ENCODE measurements around the gene HDAC6. TPM values are rescaled to one million over a fixed set of nuclear protein-coding genes. Genes with fewer than 3 reads are reported as not detected.
"Not testable (repeated sequence)": the region's sequence is repeated elsewhere in the genome, so short reads cannot be mapped to it uniquely, and the experiment has no call there.

HDAC6 gene
- polyA plus RNA-seq, 6 donors from 2014 or later = 11.9 to 26.6 (median 21.2) TPM

DNA sequence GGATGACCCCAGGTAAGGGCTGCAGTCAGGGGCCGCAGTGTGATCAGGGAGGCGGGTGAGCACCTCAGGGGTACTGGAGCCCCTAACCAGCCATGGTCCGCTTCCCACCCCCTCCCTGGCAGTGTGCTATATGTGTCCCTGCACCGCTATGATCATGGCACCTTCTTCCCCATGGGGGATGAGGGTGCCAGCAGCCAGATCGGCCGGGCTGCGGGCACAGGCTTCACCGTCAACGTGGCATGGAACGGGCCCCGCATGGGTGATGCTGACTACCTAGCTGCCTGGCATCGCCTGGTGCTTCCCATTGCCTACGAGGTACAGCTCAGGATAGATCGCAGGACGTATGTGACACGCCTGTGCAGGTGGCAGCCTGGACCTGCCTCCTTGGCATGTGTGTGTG is 16.2 kb downstream of the HDAC6 start:
- Mint-ChIP-seq H3K9me3 (peaks cover 0 to 1% (median 0%) of the 10 kb centered on the region in 7 donors), H3K27me3 (no peaks in the 10 kb centered on the region), H3K36me3 (peaks cover 0 to 8% of the 10 kb centered on the region in 2 donors), H3K4me1 (no peaks in the 10 kb centered on the region), H3K4me3 (no peak overlapping the region), H3K27ac (no peak overlapping the region)
- ATAC-seq (ENCODE audit: low read depth in 2 of 2) (no peak), DNase-seq (no peak)

GRCh38 chrX:48818866-48819265 is 17.0 kb downstream of the HDAC6 start:
- peaks cover 0 to 9% of the 10 kb centered on the region in 2 donors for H3K36me3 Mint-ChIP-seq

GRCh38 chrX:48819394-48819793 is 17.5 kb downstream of the HDAC6 start:
- H3K27ac Mint-ChIP-seq; ATAC-seq (ENCODE audit: low read depth in 2 of 2); H3K9me3 Mint-ChIP-seq; H3K27me3 Mint-ChIP-seq; DNase-seq; H3K4me3 Mint-ChIP-seq; H3K4me1 Mint-ChIP-seq: not testable (repeated sequence)
- H3K36me3 Mint-ChIP-seq = peaks cover 0 to 14% of the 10 kb centered on the region in 2 donors

More at GRCh38 chrX:48818866-48819265, 17.0 kb downstream of the HDAC6 start:
- ATAC-seq (ENCODE audit: low read depth in 2 of 2) (no peak), DNase-seq (no peak)
- Mint-ChIP-seq H3K27me3 (no peaks in the 10 kb centered on the region), H3K4me3 (no peak overlapping the region), H3K4me1 (no peaks in the 10 kb centered on the region), H3K9me3 (peaks cover 0 to 1% (median 0%) of the 10 kb centered on the region in 7 donors), H3K27ac (peak overlapping the region in 1 of 6 donors; percentile 92)

- H3K4me3 Mint-ChIP-seq = no peak overlapping the region
- H3K9me3 Mint-ChIP-seq = peaks cover 0 to 4% (median 0%) of the 10 kb centered on the region in 7 donors
- H3K27me3 Mint-ChIP-seq = peaks cover 3 to 10% (median 9%) of the 10 kb centered on the region in 3 donors
- no peak for ATAC-seq (ENCODE audit: low read depth in 2 of 2)
- H3K27ac Mint-ChIP-seq = no peak overlapping the region
- H3K36me3 Mint-ChIP-seq = peaks cover 0 to 21% of the 10 kb centered on the region in 2 donors
- peaks cover 5 to 9% (median 6%) of the 10 kb centered on the region in 3 donors for H3K4me1 Mint-ChIP-seq
- DNase-seq = no peak
These were observed 21.2 kb downstream of the HDAC6 start for GRCh38 chrX:48823053-48823452.

DNA sequence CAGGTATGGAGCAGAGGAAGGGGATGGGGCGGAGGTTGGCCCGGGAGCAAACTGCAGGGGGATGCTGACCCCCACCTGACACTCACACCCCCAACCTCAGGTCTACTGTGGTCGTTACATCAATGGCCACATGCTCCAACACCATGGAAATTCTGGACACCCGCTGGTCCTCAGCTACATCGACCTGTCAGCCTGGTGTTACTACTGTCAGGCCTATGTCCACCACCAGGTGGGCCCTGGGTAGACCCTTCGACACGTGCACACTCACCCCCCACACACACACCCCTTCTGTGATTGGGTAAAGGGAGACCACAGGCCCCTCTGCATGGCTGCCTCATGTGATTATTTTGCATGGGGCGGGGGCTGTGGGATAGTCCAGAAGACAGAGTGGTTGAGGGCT is 22.2 kb downstream of the HDAC6 start:
- no peak for ATAC-seq (ENCODE audit: low read depth in 2 of 2)

DNA sequence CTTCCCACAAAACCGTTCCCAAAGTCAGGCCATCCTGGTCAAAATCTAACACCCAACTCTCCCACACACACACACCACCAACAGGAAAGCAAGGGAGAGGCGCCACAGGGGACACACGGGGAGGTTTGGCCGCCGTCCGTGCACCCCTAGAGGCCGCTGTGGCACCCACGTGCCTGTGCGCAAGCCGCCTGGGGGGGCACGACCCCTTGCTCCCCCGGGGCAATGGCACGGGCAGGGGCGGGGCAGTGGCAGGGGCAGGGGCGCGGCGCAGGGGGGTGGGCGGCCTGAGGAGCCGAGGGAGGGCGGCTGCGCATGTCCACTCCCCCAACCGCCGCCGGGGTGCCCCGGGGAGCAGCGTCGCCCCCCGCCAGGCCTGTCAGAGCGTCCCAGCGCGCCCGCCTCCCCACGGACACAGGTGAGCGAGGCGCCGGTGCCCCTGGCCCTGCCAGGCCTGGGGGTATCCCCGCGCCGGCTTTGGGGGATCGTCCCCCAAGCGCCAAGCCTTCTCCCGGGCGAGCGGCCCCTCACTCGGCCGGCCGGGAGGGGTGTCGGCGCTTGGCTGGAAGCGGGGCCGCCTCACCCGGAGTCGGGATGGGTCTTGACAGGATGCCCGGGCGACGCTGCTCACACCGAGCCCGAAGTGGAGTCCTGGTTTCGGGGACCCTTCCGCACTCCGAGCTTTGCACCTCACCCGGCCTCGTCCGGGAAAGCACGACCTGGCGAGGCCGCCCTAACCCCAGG is 24.4 kb downstream of the HDAC6 start, which contains the start of gene ERAS:
ERAS (plus strand) TSS at position 379 of the 741 bp plus-strand sequence. CDS start 2,611 bp downstream, outside the sequence.
- DNase-seq = no peak
- H3K36me3 Mint-ChIP-seq = peaks cover 0 to 14% of the 10 kb centered on the region in 2 donors
- ATAC-seq (ENCODE audit: low read depth in 2 of 2) = peak; percentile 64 to 68
- peaks cover 0 to 4% (median 0%) of the 10 kb centered on the region in 7 donors for H3K9me3 Mint-ChIP-seq
- peak within 1 kb of the TSS in 7 of 8 donors; percentile 56 to 85 (median 77) for H3K4me3 Mint-ChIP-seq
- H3K27ac Mint-ChIP-seq = no peak within 1 kb of the TSS
- peaks cover 5 to 9% (median 6%) of the 10 kb centered on the region in 3 donors for H3K4me1 Mint-ChIP-seq
- peaks cover 23 to 35% (median 29%) of the 10 kb centered on the region in 3 donors for H3K27me3 Mint-ChIP-seq

More for the DNA sequence above, 22.2 kb downstream of the HDAC6 start:
- Mint-ChIP-seq H3K9me3 (peaks cover 0 to 4% (median 0%) of the 10 kb centered on the region in 7 donors), H3K36me3 (peaks cover 0 to 21% of the 10 kb centered on the region in 2 donors), H3K4me3 (no peak overlapping the region), H3K27me3 (peaks cover 13 to 19% (median 16%) of the 10 kb centered on the region in 3 donors), H3K4me1 (peaks cover 5 to 9% (median 6%) of the 10 kb centered on the region in 3 donors), H3K27ac (no peak overlapping the region)
- no peak for DNase-seq

DNA sequence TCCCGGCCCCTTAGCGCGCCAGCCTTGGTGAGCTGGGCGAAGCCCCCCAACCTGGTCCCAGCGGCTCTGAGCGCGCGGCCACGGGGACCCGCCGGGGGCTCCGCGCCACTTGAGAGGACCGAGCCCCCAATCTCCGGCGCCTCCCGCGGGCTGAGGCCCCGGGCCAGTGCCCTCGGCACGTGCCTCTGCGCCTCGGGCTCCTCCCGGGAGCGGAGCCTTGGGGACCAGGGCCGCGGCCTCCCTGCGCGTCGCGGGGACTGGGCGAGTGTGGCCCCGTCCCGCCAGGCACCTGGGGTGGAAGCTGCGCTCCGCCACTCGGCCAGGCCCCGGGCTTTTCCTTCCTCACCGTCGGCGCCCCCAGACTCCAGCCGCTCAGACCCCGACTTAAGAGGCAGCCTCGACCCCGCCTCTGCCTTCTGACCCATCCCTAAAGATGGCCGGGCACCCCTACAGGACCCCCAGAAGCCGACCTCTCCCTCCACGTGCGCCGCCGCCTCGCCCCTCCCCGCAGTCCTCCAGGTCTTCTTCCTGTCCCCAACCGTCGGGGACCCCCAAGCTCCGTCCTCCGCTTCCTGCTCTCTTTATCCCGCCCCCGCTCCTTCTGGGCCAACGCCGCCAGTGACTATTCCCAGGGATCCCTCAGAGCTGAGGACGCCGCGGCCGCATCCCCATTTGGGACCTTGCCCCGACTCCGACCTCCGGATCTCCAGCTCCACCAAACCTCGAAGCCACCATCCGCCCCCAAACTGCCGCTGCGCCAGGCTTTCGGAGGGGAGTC is 25.2 kb downstream of the HDAC6 start:
- no peak for DNase-seq
- peaks cover 5 to 9% (median 6%) of the 10 kb centered on the region in 3 donors for H3K4me1 Mint-ChIP-seq
- peak overlapping the region in 7 of 8 donors; percentile 56 to 85 (median 76) for H3K4me3 Mint-ChIP-seq
- ATAC-seq (ENCODE audit: low read depth in 2 of 2) = peak in 1 of 2 donors; percentile 11
- H3K27ac Mint-ChIP-seq = no peak overlapping the region
- peaks cover 23 to 35% (median 29%) of the 10 kb centered on the region in 3 donors for H3K27me3 Mint-ChIP-seq
- peaks cover 0 to 4% (median 0%) of the 10 kb centered on the region in 7 donors for H3K9me3 Mint-ChIP-seq
- peaks cover 0 to 14% of the 10 kb centered on the region in 2 donors for H3K36me3 Mint-ChIP-seq

DNA sequence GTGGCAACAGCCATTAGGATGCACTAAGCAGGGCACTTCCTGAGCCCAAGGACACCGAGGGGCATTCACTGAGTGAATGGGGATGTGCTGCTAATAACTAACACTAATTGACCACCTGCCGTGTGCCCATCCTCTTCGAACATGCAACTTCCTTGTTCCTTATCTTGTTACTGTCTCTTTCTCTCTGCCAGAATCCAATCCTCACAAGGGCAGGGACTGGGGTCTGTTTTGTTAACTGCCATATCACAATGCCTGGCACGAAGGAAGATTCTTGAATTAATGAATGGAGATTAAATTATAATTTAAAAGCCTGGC is 25.7 kb downstream of the HDAC6 start:
- no peak for DNase-seq
- no peak for ATAC-seq (ENCODE audit: low read depth in 2 of 2)
- Mint-ChIP-seq H3K27ac (no peak overlapping the region), H3K4me3 (peak overlapping the region in 6 of 8 donors; percentile 57 to 85 (median 77)), H3K36me3 (peaks cover 0 to 14% of the 10 kb centered on the region in 2 donors), H3K4me1 (peaks cover 5 to 9% (median 6%) of the 10 kb centered on the region in 3 donors), H3K27me3 (peaks cover 27 to 39% (median 32%) of the 10 kb centered on the region in 3 donors), H3K9me3 (peaks cover 0 to 4% (median 0%) of the 10 kb centered on the region in 7 donors)

GRCh38 chrX:48829016-48829735 is 27.3 kb downstream of the HDAC6 start:
- no peak for ATAC-seq (ENCODE audit: low read depth in 2 of 2)
- no peak for DNase-seq
- Mint-ChIP-seq H3K9me3 (peaks cover 0 to 4% (median 0%) of the 10 kb centered on the region in 7 donors), H3K4me1 (peaks cover 5 to 11% (median 9%) of the 10 kb centered on the region in 3 donors), H3K27ac (no peak overlapping the region), H3K27me3 (peaks cover 39 to 54% (median 46%) of the 10 kb centered on the region in 3 donors), H3K36me3 (peaks cover 0 to 9% of the 10 kb centered on the region in 2 donors), H3K4me3 (no peak overlapping the region)

- DNase-seq = no peak
These were observed 29.5 kb downstream of the HDAC6 start for GRCh38 chrX:48831136-48831908.

DNA sequence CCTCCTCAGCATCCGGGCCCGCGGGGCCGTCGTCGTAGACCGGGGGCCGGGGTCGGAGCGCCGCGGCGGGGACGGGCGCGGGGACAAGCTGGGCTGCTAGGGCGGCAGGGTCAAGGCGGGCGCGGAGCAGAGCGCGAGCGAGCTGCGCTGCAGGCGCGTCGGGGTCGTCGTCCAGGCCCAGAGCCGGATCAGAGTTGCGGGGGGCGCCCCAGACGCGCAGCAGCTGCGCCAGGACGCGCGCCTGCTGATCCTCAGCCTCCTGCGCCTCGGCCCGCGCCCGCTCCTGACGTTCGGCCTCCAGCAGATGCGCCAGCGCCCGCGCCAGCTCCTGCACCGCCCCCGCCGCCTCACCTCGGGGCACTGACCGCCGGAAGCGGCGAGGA is 30.0 kb downstream of the HDAC6 start:
- Mint-ChIP-seq H3K27me3 (peaks cover 53 to 74% (median 64%) of the 10 kb centered on the region in 3 donors), H3K36me3 (peaks cover 0 to 6% of the 10 kb centered on the region in 2 donors), H3K4me3 (no peak overlapping the region)

More at GRCh38 chrX:48831136-48831908, 29.5 kb downstream of the HDAC6 start:
- ATAC-seq (ENCODE audit: low read depth in 2 of 2) = no peak
- peaks cover 0 to 4% (median 1%) of the 10 kb centered on the region in 7 donors for H3K9me3 Mint-ChIP-seq
- H3K27ac Mint-ChIP-seq = no peak overlapping the region
- H3K36me3 Mint-ChIP-seq = peaks cover 0 to 6% of the 10 kb centered on the region in 2 donors
- H3K4me3 Mint-ChIP-seq = peak overlapping the region in 1 of 8 donors; percentile 25
- peaks cover 49 to 71% (median 60%) of the 10 kb centered on the region in 3 donors for H3K27me3 Mint-ChIP-seq
- H3K4me1 Mint-ChIP-seq = peaks cover 15 to 17% (median 17%) of the 10 kb centered on the region in 3 donors

DNA sequence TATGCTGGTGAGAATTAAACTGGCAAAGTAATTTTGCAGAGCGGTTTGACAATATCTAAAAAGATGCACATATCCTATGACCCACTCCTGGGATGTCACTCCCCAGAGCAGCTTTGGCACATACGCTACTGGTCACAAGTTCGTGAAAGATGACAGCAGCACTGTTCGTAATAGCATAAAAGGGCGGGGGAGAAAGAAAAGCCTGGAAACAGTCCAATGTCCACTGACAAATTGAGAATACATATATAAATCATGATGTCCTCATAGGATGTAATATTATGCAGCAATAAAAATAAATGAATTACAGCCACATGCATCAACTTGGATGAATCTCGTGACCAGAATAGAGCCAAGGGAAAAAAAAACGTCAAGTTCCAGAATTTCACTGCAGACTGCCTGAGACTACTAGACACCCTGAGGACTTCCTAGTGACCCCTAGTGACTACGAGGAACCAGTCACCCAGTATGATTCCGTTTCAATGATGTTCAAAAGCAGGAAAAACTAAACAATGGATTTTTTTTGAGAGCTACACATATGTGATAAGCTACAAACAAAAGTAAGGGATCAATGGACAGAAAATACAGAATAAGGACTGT is 31.8 kb downstream of the HDAC6 start:
- Mint-ChIP-seq H3K4me3 (peak overlapping the region in 1 of 8 donors; percentile 24), H3K27me3 (peaks cover 44 to 62% (median 50%) of the 10 kb centered on the region in 3 donors), H3K4me1 (peaks cover 11 to 13% (median 12%) of the 10 kb centered on the region in 3 donors), H3K36me3 (no peaks in the 10 kb centered on the region), H3K27ac (peak overlapping the region in 1 of 6 donors; percentile 4), H3K9me3 (peaks cover 0 to 6% (median 0%) of the 10 kb centered on the region in 7 donors)
- DNase-seq (no peak), ATAC-seq (ENCODE audit: low read depth in 2 of 2) (no peak)

More for the DNA sequence above, 30.0 kb downstream of the HDAC6 start:
- ATAC-seq (ENCODE audit: low read depth in 2 of 2) (no peak), DNase-seq (no peak)
- no peak overlapping the region for H3K27ac Mint-ChIP-seq
- peaks cover 0 to 6% (median 1%) of the 10 kb centered on the region in 7 donors for H3K9me3 Mint-ChIP-seq
- H3K4me1 Mint-ChIP-seq = peaks cover 17 to 18% (median 17%) of the 10 kb centered on the region in 3 donors
